WTC11 (cell line): ENCODE results near the gene OSCAR.

ENCODE experiments used
- CTCF ChIP-seq: fragments of 200-600 bp; IDR thresholded peaks from 2 replicates; pipeline ENCODE4 v1.8.0; 2022; ENCODE audit warnings: antibody characterized with exemption
- ETV6 ChIP-seq: sonication (generic); formaldehyde crosslinking; IDR thresholded peaks from 2 replicates; pipeline ENCODE4 v1.8.1; 2022; ENCODE audit warnings: mild to moderate bottlenecking, missing genetic modification reagents
- NR1H2 ChIP-seq: sonication (generic); formaldehyde crosslinking; IDR thresholded peaks from 2 replicates; pipeline ENCODE4 v1.9.0; 2021; ENCODE audit warnings: mild to moderate bottlenecking, moderate library complexity, missing genetic modification reagents
- RELA ChIP-seq: sonication (generic); formaldehyde crosslinking; IDR thresholded peaks from 2 replicates; pipeline ENCODE4 v1.8.1; 2022; ENCODE audit warnings: missing genetic modification reagents, mild to moderate bottlenecking, borderline replicate concordance
- SMAD3 ChIP-seq: sonication (generic); formaldehyde crosslinking; IDR thresholded peaks from 2 replicates; pipeline ENCODE4 v1.8.0; 2022; ENCODE audit warnings: missing genetic modification reagents, mild to moderate bottlenecking, borderline replicate concordance
- USF2 ChIP-seq: sonication (generic); formaldehyde crosslinking; IDR thresholded peaks from 2 replicates; pipeline ENCODE4 v1.8.1; 2023; ENCODE audit warnings: mild to moderate bottlenecking, missing genetic modification reagents, moderate library complexity
- ZBTB21 ChIP-seq: sonication (generic); formaldehyde crosslinking; IDR thresholded peaks from 2 replicates; pipeline ENCODE4 v1.8.1; 2023; ENCODE audit warnings: mild to moderate bottlenecking, missing genetic modification reagents, borderline replicate concordance

GRCh38 chr19:54099190-54099902 lies 1.3 kb downstream of the OSCAR start:
- TF ChIP-seq CTCF, result no peak
- TF ChIP-seq NR1H2 (CRISPR knock-in tag), result no peak
- TF ChIP-seq ETV6 (CRISPR knock-in tag), result no peak
- no peak for TF ChIP-seq SMAD3 (CRISPR knock-in tag)
- no peak for TF ChIP-seq USF2 (CRISPR knock-in tag)
- no peak for TF ChIP-seq RELA (CRISPR knock-in tag)
- no peak for TF ChIP-seq ZBTB21 (CRISPR knock-in tag)
